ENCODE results near the gene LY6G5C. TPM values are rescaled to one million over a fixed set of nuclear protein-coding genes. Genes with fewer than 3 reads are reported as not detected.

LY6G5C gene
- total and polyA plus RNA-seq, 2 of the 13 experiments (the other 11 are each of a cell fraction or from before 2014, with no cell fraction given): 0.33 to 0.55 TPM

DNA sequence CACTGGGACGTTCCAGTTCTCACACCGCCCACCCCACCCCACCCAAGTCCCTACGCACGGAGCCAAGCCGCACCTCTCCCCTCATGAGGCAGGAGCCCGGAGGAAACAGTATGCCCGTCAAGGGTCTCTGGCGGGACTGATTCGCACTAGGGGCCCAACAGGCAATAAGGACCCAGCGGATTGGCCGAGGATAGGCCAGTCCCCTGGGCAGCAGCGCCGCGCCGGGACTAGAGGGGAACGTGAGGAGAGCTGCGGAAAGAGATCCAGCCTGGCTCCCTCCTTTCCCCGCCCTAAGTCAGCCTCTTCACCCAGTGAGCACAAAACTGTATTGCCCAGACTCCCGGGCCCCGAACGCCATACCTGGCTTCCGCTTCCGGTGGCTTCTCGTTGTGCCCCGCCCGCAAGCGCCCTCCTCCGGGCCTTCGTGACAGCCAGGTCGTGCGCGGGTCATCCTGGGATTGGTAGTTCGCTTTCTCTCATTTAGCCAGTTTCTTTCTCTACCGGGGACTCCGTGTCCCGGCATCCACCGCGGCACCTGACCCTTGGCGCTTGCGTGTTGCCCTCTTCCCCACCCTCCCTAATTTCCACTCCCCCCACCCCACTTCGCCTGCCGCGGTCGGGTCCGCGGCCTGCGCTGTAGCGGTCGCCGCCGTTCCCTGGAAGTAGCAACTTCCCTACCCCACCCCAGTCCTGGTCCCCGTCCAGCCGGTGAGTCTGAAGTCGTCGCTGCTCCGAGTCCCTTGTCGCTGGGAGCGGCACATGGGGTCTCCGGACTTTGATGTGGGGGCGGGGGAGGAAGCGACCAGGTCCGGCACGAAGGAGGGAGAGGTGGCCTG, 15.1 kb downstream of the LY6G5C start, which contains the start of gene CSNK2B (continued):
- 0 out of 2 replicates have a peak, but pooled peaks have one; percentile 1 for TF ChIP-seq RARA (CRISPR knock-in tag; IDR thresholded peaks at IDR 0.05)
- TF ChIP-seq ZFP62 (CRISPR knock-in tag; IDR thresholded peaks at IDR 0.05): peak; percentile 95; the same call in 1 of the 2 replicates
- TF ChIP-seq ZBTB39 (CRISPR knock-in tag; IDR thresholded peaks at IDR 0.05): no peak
- TF ChIP-seq JUN (CRISPR knock-in tag; IDR thresholded peaks at IDR 0.05): no peak
- TF ChIP-seq GATAD2A (CRISPR knock-in tag; IDR thresholded peaks at IDR 0.05): peak; percentile 27; the same call in 1 of the 2 replicates
- peak; percentile 41; the same call in 1 of the 2 replicates for TF ChIP-seq DR1 (CRISPR knock-in tag; IDR thresholded peaks at IDR 0.05)
- TF ChIP-seq, protein P1, sequence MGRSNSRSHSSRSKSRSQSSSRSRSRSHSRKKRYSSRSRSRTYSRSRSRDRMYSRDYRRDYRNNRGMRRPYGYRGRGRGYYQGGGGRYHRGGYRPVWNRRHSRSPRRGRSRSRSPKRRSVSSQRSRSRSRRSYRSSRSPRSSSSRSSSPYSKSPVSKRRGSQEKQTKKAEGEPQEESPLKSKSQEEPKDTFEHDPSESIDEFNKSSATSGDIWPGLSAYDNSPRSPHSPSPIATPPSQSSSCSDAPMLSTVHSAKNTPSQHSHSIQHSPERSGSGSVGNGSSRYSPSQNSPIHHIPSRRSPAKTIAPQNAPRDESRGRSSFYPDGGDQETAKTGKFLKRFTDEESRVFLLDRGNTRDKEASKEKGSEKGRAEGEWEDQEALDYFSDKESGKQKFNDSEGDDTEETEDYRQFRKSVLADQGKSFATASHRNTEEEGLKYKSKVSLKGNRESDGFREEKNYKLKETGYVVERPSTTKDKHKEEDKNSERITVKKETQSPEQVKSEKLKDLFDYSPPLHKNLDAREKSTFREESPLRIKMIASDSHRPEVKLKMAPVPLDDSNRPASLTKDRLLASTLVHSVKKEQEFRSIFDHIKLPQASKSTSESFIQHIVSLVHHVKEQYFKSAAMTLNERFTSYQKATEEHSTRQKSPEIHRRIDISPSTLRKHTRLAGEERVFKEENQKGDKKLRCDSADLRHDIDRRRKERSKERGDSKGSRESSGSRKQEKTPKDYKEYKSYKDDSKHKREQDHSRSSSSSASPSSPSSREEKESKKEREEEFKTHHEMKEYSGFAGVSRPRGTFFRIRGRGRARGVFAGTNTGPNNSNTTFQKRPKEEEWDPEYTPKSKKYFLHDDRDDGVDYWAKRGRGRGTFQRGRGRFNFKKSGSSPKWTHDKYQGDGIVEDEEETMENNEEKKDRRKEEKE (IDR thresholded peaks at IDR 0.05): no peak
- TF ChIP-seq MBD4 (IDR thresholded peaks at IDR 0.05; ENCODE audit: borderline replicate concordance, low read length): no peak
- TF ChIP-seq HDAC2 (CRISPR knock-in tag; IDR thresholded peaks at IDR 0.05): peak; percentile 30; the same call in 1 of the 2 replicates
- TF ChIP-seq ZFX (CRISPR knock-in tag; IDR thresholded peaks at IDR 0.05; ENCODE audit: low read depth): peak; percentile 97
- peak; percentile 91 for TF ChIP-seq DMAP1 (CRISPR knock-in tag; IDR thresholded peaks at IDR 0.05)
- TF ChIP-seq, protein P2, sequence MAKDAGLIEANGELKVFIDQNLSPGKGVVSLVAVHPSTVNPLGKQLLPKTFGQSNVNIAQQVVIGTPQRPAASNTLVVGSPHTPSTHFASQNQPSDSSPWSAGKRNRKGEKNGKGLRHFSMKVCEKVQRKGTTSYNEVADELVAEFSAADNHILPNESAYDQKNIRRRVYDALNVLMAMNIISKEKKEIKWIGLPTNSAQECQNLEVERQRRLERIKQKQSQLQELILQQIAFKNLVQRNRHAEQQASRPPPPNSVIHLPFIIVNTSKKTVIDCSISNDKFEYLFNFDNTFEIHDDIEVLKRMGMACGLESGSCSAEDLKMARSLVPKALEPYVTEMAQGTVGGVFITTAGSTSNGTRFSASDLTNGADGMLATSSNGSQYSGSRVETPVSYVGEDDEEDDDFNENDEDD (CRISPR knock-in tag; IDR thresholded peaks at IDR 0.05; ENCODE audit: borderline replicate concordance): peak; percentile 79; the same call in 1 of the 2 replicates
- peak; percentile 72; the same call in 1 of the 2 replicates for TF ChIP-seq NFE2L1 (CRISPR knock-in tag; IDR thresholded peaks at IDR 0.05; ENCODE audit: borderline replicate concordance)
- TF ChIP-seq ESRRA (CRISPR knock-in tag; IDR thresholded peaks at IDR 0.05; ENCODE audit: low read depth): peak; percentile 65; the same call in 1 of the 2 replicates
- TF ChIP-seq SMAD3 (CRISPR knock-in tag; IDR thresholded peaks at IDR 0.05): peak; percentile 23; the same call in 1 of the 2 replicates
- peak; percentile 81 for TF ChIP-seq CREB1 (IDR thresholded peaks at IDR 0.05)
- peak; percentile 93 for TF ChIP-seq CREB1 (CRISPR knock-in tag; IDR thresholded peaks at IDR 0.05)
- TF ChIP-seq GLMP (CRISPR knock-in tag; IDR thresholded peaks at IDR 0.05; ENCODE audit: borderline replicate concordance): no peak
- TF ChIP-seq, protein P3, sequence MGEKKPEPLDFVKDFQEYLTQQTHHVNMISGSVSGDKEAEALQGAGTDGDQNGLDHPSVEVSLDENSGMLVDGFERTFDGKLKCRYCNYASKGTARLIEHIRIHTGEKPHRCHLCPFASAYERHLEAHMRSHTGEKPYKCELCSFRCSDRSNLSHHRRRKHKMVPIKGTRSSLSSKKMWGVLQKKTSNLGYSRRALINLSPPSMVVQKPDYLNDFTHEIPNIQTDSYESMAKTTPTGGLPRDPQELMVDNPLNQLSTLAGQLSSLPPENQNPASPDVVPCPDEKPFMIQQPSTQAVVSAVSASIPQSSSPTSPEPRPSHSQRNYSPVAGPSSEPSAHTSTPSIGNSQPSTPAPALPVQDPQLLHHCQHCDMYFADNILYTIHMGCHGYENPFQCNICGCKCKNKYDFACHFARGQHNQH (CRISPR knock-in tag; IDR thresholded peaks at IDR 0.05): 0 out of 2 replicates have a peak, but pooled peaks have one; percentile 52
- peak; percentile 79 for TF ChIP-seq IRF2 (CRISPR knock-in tag; IDR thresholded peaks at IDR 0.05)
- TF ChIP-seq MTF1 (CRISPR knock-in tag; IDR thresholded peaks at IDR 0.05): 0 out of 2 replicates have a peak, but pooled peaks have one; percentile 55
- no peak for TF ChIP-seq KLF15 (CRISPR knock-in tag; IDR thresholded peaks at IDR 0.05; ENCODE audit: borderline replicate concordance)
